Peyer's patch (tissue), 4 donors: Measurements from ENCODE around the gene SYNE3.

Experiments
- POLR2A ChIP-seq, 2 donors: fragments of 450-650 bp; IDR thresholded peaks; one replicate each; pipeline ENCODE4 v1.5.1; 2017; ENCODE audit warnings: antibody characterized with exemption in 2 of 2, mild to moderate bottlenecking in 2 of 2, moderate library complexity in 2 of 2
- TF ChIP-seq, protein P1 (sequence below), 6 experiments: fragments of 450-650 bp in 4 of 6; fragments of 200-600 bp in 2 of 6; sonication (generic) in 1 of 6; IDR thresholded peaks; one replicate each; pipeline ENCODE4 v1.5.1; 2017 to 2019; ENCODE audit warnings: antibody characterized with exemption in 6 of 6, mild to moderate bottlenecking in 3 of 6, moderate library complexity in 1 of 6

- TF ChIP-seq, protein P1, sequence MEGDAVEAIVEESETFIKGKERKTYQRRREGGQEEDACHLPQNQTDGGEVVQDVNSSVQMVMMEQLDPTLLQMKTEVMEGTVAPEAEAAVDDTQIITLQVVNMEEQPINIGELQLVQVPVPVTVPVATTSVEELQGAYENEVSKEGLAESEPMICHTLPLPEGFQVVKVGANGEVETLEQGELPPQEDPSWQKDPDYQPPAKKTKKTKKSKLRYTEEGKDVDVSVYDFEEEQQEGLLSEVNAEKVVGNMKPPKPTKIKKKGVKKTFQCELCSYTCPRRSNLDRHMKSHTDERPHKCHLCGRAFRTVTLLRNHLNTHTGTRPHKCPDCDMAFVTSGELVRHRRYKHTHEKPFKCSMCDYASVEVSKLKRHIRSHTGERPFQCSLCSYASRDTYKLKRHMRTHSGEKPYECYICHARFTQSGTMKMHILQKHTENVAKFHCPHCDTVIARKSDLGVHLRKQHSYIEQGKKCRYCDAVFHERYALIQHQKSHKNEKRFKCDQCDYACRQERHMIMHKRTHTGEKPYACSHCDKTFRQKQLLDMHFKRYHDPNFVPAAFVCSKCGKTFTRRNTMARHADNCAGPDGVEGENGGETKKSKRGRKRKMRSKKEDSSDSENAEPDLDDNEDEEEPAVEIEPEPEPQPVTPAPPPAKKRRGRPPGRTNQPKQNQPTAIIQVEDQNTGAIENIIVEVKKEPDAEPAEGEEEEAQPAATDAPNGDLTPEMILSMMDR (IDR thresholded peaks at IDR 0.05): no peak
- TF ChIP-seq POLR2A (IDR thresholded peaks at IDR 0.05): no peak
Measured at GRCh38 chr14:95489214-95490137, 27.0 kb downstream of the SYNE3 start.
